Central memory CD8-positive, alpha-beta T cell (primary cell): ENCODE results near the gene CUX1.

Experiments
- ATAC-seq: fragments of 150-1000 bp; cut with Tn5 transposase; replicated peaks from 2 replicates; pipeline ENCODE4 v1.10.0; 2022; ENCODE audit warnings: mild to moderate bottlenecking, moderate FRiP score, moderate number of reproducible peaks; ENCODE audit not compliant: poor library complexity, severe bottlenecking; ENCODE audit errors: extremely low read depth
- DNase-seq, 2 donors: peaks; one replicate each; pipeline ENCODE4 v3.0.0; 2021; ENCODE audit warnings: low spot score in 2 of 2
- H3K27ac Mint-ChIP-seq: one replicate; pipeline ENCODE4 v1.8.0; 2022; ENCODE audit warnings: low read depth, mild to moderate bottlenecking, moderate library complexity, mixed read lengths
- H3K27me3 Mint-ChIP-seq: one replicate; pipeline ENCODE4 v1.8.0; 2022; ENCODE audit warnings: mixed read lengths
- H3K36me3 Mint-ChIP-seq: one replicate; pipeline ENCODE4 v1.8.0; 2022; ENCODE audit warnings: mild to moderate bottlenecking, moderate library complexity, mixed read lengths; ENCODE audit not compliant: insufficient read depth
- H3K4me1 Mint-ChIP-seq: one replicate; pipeline ENCODE4 v1.8.0; 2022; ENCODE audit warnings: mixed read lengths
- H3K4me3 Mint-ChIP-seq: one replicate; pipeline ENCODE4 v1.8.0; 2022; ENCODE audit warnings: mild to moderate bottlenecking, moderate library complexity, mixed read lengths
- H3K9me3 Mint-ChIP-seq: one replicate; pipeline ENCODE4 v1.8.0; 2022; ENCODE audit warnings: mixed read lengths

The CUX1 gene

GRCh38 chr7:102239206-102239820, 421.9 kb downstream of the CUX1 start:
- no peak overlapping the region for H3K4me3 Mint-ChIP-seq
- H3K27ac Mint-ChIP-seq = no peak overlapping the region
- H3K9me3 Mint-ChIP-seq = no peaks in the 10 kb centered on the region
- peaks cover 15% of the 10 kb centered on the region for H3K36me3 Mint-ChIP-seq
- H3K4me1 Mint-ChIP-seq = no peaks in the 10 kb centered on the region
- ATAC-seq = no peak
- no peak for DNase-seq
- no peaks in the 10 kb centered on the region for H3K27me3 Mint-ChIP-seq

- no peak for DNase-seq
- H3K4me1 Mint-ChIP-seq = no peaks in the 10 kb centered on the region
Observed at GRCh38 chr7:102241431-102241830, 424.0 kb downstream of the CUX1 start.

DNA sequence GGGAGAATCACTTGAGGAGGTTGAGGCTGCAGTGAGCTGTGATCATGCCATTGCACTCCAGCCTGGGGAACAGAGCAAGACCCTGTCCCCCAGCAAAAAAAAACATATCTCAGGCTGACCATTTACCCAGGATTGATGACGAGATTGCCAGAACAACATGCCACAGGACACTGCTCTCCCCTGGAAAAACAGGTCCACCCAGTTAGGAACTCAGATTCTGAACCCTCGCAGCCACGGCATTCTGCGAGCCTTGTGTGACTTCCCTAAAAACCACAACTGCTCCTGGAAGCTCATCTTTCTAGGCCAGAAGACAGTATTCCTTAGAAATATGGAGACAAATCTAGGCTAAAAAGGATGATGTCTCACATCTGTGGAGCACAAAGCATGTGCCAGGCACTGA, 427.2 kb downstream of the CUX1 start:
- Mint-ChIP-seq H3K27me3 (no peaks in the 10 kb centered on the region), H3K4me3 (no peak overlapping the region), H3K4me1 (no peaks in the 10 kb centered on the region), H3K9me3 (no peaks in the 10 kb centered on the region), H3K27ac (no peak overlapping the region), H3K36me3 (peaks cover 14% of the 10 kb centered on the region)
- no peak for ATAC-seq
- DNase-seq = no peak

More at GRCh38 chr7:102241431-102241830, 424.0 kb downstream of the CUX1 start:
- no peaks in the 10 kb centered on the region for H3K9me3 Mint-ChIP-seq
- no peak overlapping the region for H3K27ac Mint-ChIP-seq
- H3K27me3 Mint-ChIP-seq = no peaks in the 10 kb centered on the region
- no peak for ATAC-seq
- H3K36me3 Mint-ChIP-seq = peaks cover 9% of the 10 kb centered on the region
- H3K4me3 Mint-ChIP-seq = no peak overlapping the region

- no peak for DNase-seq
- no peaks in the 10 kb centered on the region for H3K27me3 Mint-ChIP-seq
- no peak overlapping the region for H3K4me3 Mint-ChIP-seq
- peaks cover 23% of the 10 kb centered on the region for H3K36me3 Mint-ChIP-seq
- no peak overlapping the region for H3K27ac Mint-ChIP-seq
- no peaks in the 10 kb centered on the region for H3K4me1 Mint-ChIP-seq
- H3K9me3 Mint-ChIP-seq = no peaks in the 10 kb centered on the region
- no peak for ATAC-seq
Observed at GRCh38 chr7:102248081-102248455, 430.6 kb downstream of the CUX1 start.

DNA sequence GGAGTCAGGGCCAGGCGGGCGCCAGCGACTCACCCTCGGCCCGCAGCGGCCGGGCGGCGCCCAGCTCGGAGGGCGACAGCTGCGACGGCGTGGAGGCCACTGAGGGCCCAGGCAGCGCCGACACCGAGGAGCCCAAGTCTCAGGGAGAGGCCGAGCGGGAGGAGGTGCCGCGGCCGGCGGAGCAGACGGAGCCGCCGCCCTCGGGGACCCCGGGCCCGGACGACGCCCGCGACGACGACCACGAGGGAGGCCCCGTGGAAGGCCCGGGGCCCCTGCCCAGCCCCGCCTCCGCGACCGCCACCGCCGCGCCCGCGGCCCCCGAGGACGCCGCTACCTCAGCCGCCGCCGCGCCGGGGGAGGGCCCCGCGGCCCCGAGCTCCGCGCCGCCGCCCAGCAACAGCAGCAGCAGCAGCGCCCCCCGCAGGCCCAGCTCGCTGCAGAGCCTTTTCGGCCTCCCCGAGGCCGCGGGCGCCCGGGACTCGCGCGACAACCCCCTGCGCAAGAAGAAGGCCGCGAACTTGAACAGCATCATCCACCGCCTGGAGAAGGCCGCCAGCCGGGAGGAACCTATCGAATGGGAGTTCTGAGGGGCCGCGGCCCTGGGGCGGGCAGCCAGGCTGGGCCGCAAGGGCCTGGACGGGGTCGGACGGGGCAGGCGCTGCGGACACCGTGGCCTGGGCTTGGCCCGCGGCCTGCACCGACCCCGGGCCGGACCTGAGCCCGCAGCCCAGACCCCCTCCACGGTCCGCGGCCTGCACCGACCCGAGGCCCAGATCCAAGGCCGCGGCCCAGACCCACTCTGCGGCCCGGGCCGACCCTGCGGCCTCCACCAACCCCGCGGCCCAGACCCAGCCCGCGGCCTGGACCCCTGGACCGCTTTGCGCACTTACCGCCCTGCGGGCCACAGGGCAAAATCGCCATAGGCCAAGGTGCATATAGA, 431.3 kb downstream of the CUX1 start:
- no peaks in the 10 kb centered on the region for H3K27me3 Mint-ChIP-seq
- ATAC-seq (no peak), DNase-seq (no peak)
- H3K4me3 Mint-ChIP-seq = no peak overlapping the region
- no peak overlapping the region for H3K27ac Mint-ChIP-seq
- H3K4me1 Mint-ChIP-seq = no peaks in the 10 kb centered on the region
- H3K9me3 Mint-ChIP-seq = no peaks in the 10 kb centered on the region
- peaks cover 19% of the 10 kb centered on the region for H3K36me3 Mint-ChIP-seq

DNA sequence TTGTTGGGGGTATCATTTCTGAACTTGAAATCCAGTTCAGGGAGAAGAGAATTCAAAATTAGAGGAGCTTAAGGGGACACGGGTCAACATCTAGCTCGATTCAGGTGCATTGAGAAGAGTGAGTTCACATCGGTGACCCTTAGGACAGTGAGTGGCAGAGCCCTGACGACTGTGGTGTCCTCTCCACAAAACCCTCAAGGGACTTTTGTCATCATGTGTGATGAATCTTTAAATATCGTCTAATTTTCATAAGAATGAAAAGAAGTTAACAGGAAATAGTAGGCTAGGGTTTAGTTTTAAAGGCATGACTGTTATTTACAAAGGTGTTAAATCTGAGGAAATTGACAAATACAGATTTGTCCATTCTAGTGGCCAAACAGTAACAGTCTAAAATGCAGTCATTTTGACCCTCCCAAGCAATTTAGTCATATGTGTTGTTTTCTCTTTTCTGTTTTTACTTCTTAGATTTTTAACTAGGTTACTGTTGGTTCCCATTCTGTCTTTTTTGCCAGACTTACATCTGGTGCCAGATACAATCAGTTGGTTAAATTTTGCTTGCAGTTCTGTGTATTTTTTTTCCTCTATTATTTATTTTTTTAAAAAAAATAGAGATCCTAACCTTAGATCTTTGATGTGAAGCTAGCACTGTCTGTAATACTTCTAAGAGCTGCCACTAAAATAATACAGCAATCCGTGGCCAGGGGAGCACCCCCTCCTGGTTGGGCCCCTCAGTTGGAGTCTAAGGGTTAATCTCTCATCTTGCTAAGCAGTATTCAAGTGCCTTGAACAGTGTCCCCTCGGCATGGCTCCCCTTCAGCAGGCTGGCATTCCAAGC, 434.3 kb downstream of the CUX1 start:
- no peak for ATAC-seq
- Mint-ChIP-seq H3K4me1 (no peaks in the 10 kb centered on the region), H3K27ac (no peak overlapping the region), H3K4me3 (no peak overlapping the region), H3K27me3 (no peaks in the 10 kb centered on the region), H3K9me3 (no peaks in the 10 kb centered on the region), H3K36me3 (peaks cover 16% of the 10 kb centered on the region)
- no peak for DNase-seq

DNA sequence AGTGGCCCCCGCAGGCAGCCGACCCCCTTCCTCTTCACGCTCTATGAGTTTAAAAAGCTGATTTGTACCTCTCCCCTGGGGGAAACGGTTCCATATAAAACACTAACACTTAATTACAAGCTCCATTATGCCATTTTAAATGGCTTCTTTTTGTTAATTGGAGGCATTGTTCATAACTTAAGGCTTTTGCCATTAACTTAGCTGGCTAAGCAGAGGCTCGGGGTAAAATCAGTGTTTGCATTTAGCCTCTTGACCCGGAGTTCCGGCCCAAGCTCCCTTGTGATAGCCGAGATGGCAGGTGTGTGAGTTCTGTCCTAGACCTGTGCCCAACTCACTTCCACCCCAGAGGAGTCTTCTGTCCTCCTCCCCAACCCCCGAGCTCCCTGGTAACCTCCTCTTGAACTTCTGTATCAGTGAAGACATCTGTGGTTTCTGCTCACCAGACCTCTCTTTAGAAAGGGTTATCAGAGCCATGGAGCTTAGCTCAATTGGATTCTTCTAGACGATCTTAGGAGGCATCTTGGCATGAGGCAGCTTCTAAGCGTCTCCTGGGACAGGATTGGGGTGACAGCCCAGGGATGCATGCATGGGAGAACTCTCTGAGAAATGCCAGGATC, 435.0 kb downstream of the CUX1 start:
- no peak overlapping the region for H3K27ac Mint-ChIP-seq
- ATAC-seq = no peak
- H3K36me3 Mint-ChIP-seq = peaks cover 14% of the 10 kb centered on the region
- no peak overlapping the region for H3K4me3 Mint-ChIP-seq
- H3K9me3 Mint-ChIP-seq = no peaks in the 10 kb centered on the region
- DNase-seq = no peak
- H3K27me3 Mint-ChIP-seq = no peaks in the 10 kb centered on the region
- no peaks in the 10 kb centered on the region for H3K4me1 Mint-ChIP-seq

GRCh38 chr7:102253066-102253972, 435.9 kb downstream of the CUX1 start:
- H3K4me1 Mint-ChIP-seq = no peaks in the 10 kb centered on the region
- no peaks in the 10 kb centered on the region for H3K9me3 Mint-ChIP-seq

GRCh38 chr7:102253973-102254370, 436.5 kb downstream of the CUX1 start:
- Mint-ChIP-seq H3K36me3 (peaks cover 12% of the 10 kb centered on the region), H3K4me3 (no peak overlapping the region)

More at GRCh38 chr7:102253066-102253972, 435.9 kb downstream of the CUX1 start:
- Mint-ChIP-seq H3K36me3 (peaks cover 12% of the 10 kb centered on the region), H3K27me3 (no peaks in the 10 kb centered on the region), H3K27ac (no peak overlapping the region), H3K4me3 (no peak overlapping the region)
- no peak for ATAC-seq
- DNase-seq = no peak

GRCh38 chr7:102254521-102254920, 437.1 kb downstream of the CUX1 start:
- ATAC-seq (no peak), DNase-seq (no peak)
- Mint-ChIP-seq H3K9me3 (no peaks in the 10 kb centered on the region), H3K27me3 (no peaks in the 10 kb centered on the region), H3K27ac (no peak overlapping the region), H3K36me3 (peaks cover 10% of the 10 kb centered on the region), H3K4me1 (no peaks in the 10 kb centered on the region), H3K4me3 (no peak overlapping the region)

More at GRCh38 chr7:102253973-102254370, 436.5 kb downstream of the CUX1 start:
- Mint-ChIP-seq H3K4me1 (no peaks in the 10 kb centered on the region), H3K27me3 (no peaks in the 10 kb centered on the region), H3K27ac (no peak overlapping the region), H3K9me3 (no peaks in the 10 kb centered on the region)
- ATAC-seq = no peak
- no peak for DNase-seq

DNA sequence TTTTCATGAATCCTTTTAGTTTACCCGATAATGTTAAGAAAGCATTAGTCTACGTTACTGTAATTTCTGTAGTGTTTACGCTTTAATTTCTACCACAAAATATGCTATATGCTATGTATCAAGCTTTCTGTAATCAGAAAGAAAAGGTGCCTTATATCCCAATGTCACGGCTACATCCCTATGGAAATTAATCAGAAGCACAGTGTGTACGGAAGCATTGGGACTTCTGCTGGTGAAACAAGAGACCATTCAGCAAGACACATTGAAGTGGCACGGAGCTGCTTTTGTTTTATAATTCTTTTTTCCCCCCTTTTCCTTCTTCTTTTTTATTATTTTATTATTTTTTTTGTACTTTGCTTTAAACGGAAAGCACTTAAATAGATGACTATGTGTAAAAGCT, 438.1 kb downstream of the CUX1 start:
- no peaks in the 10 kb centered on the region for H3K9me3 Mint-ChIP-seq
- ATAC-seq = no peak

More for the DNA sequence above, 438.1 kb downstream of the CUX1 start:
- Mint-ChIP-seq H3K27ac (no peak overlapping the region), H3K27me3 (no peaks in the 10 kb centered on the region), H3K4me1 (no peaks in the 10 kb centered on the region), H3K36me3 (peaks cover 4% of the 10 kb centered on the region), H3K4me3 (no peak overlapping the region)
- no peak for DNase-seq
